Kidney tubule cell (primary cell): ENCODE measurements around the gene TRIM71.
"Not testable (repeated sequence)": the region's sequence is repeated elsewhere in the genome, so short reads cannot be mapped to it uniquely, and the experiment has no call there.

ENCODE experiments used
- DNase-seq: peaks from one replicate; pipeline ENCODE4 v3.0.0-alpha.2; 2018; ENCODE audit warnings: low spot score

The TRIM71 gene

GRCh38 chr3:32890420-32891276 lies 72.9 kb downstream of the TRIM71 start:
- no peak for DNase-seq

- no peak for DNase-seq
Measured at GRCh38 chr3:32891365-32891764, 73.6 kb downstream of the TRIM71 start.

GRCh38 chr3:32892625-32893598 lies 75.1 kb downstream of the TRIM71 start:
- DNase-seq: no peak

GRCh38 chr3:32894977-32895376 lies 77.2 kb downstream of the TRIM71 start:
- no peak for DNase-seq

GRCh38 chr3:32895701-32896100 lies 77.9 kb downstream of the TRIM71 start:
- no peak for DNase-seq

- DNase-seq: no peak
Measured at GRCh38 chr3:32896143-32896542, 78.3 kb downstream of the TRIM71 start.

- peak; percentile 18 for DNase-seq
Measured at GRCh38 chr3:32897001-32897601, 79.3 kb downstream of the TRIM71 start.

- no peak for DNase-seq
Measured at GRCh38 chr3:32897981-32898623, 80.3 kb downstream of the TRIM71 start.

- no peak for DNase-seq
Measured at GRCh38 chr3:32899265-32899664, 81.5 kb downstream of the TRIM71 start.

- DNase-seq: no peak
Measured at GRCh38 chr3:32901005-32901932, 83.5 kb downstream of the TRIM71 start.

- DNase-seq: peak; percentile 61
Measured at GRCh38 chr3:32902887-32903371, 85.1 kb downstream of the TRIM71 start.

GRCh38 chr3:32903953-32904352 lies 86.2 kb downstream of the TRIM71 start:
- no peak for DNase-seq

GRCh38 chr3:32909999-32910398 lies 92.2 kb downstream of the TRIM71 start:
- DNase-seq: no peak

- DNase-seq: no peak
Measured at GRCh38 chr3:32910954-32911353, 93.2 kb downstream of the TRIM71 start.

- no peak for DNase-seq
Measured at GRCh38 chr3:32912046-32912445, 94.2 kb downstream of the TRIM71 start.

GRCh38 chr3:32913790-32914446 lies 96.1 kb downstream of the TRIM71 start:
- no peak for DNase-seq

- DNase-seq: no peak
Measured at GRCh38 chr3:32919920-32920319, 102.1 kb downstream of the TRIM71 start.

GRCh38 chr3:32922078-32922477 lies 104.3 kb downstream of the TRIM71 start:
- no peak for DNase-seq

- DNase-seq: no peak
Measured at GRCh38 chr3:32930161-32930560, 112.4 kb downstream of the TRIM71 start.

- not testable (repeated sequence) for DNase-seq
Measured at GRCh38 chr3:32931273-32931672, 113.5 kb downstream of the TRIM71 start.
